OCI-LY1 (cell line): ENCODE results near the gene TBC1D30.

Experiments
- H2AFZ ChIP-seq: fragments of 200-600 bp; sonication (generic), shearing (Covaris generic); 2 replicates; pipeline ENCODE4 v1.6.0; 2014; ENCODE audit warnings: antibody characterized with exemption, mild to moderate bottlenecking, low read length
- H3F3A ChIP-seq: fragments of 200-600 bp; sonication (generic), shearing (Covaris generic); 2 replicates; pipeline ENCODE4 v1.6.0; 2014; ENCODE audit warnings: mild to moderate bottlenecking, antibody characterized with exemption, low read length, moderate library complexity; ENCODE audit not compliant: insufficient read depth
- H3K27ac ChIP-seq: fragments of 200-600 bp; sonication (generic); 2 replicates; pipeline ENCODE4 v1.5.1; 2014; ENCODE audit warnings: low read length, mixed run types, mild to moderate bottlenecking, low read depth; ENCODE audit not compliant: poor library complexity, severe bottlenecking
- H3K27me3 ChIP-seq: fragments of 200-600 bp; sonication (generic); 2 replicates; pipeline ENCODE4 v1.6.0; 2014; ENCODE audit warnings: antibody characterized with exemption, mild to moderate bottlenecking, low read length, moderate library complexity; ENCODE audit not compliant: insufficient read depth
- H3K36me3 ChIP-seq: fragments of 200-600 bp; sonication (generic); 2 replicates; pipeline ENCODE4 v1.6.1; 2014; ENCODE audit warnings: mild to moderate bottlenecking, antibody characterized with exemption, low read length, moderate library complexity, mixed read lengths; ENCODE audit not compliant: insufficient read depth
- H3K4me1 ChIP-seq: fragments of 200-600 bp; sonication (generic); 2 replicates; pipeline ENCODE4 v1.5.1; 2014; ENCODE audit warnings: mild to moderate bottlenecking, low read length, moderate library complexity; ENCODE audit not compliant: insufficient read depth, severe bottlenecking
- H3K4me2 ChIP-seq: fragments of 200-600 bp; sonication (generic), shearing (Covaris generic); 2 replicates; pipeline ENCODE4 v1.6.1; 2014; ENCODE audit warnings: low read length
- H3K4me3 ChIP-seq: fragments of 200-600 bp; sonication (generic); 2 replicates; pipeline ENCODE4 v1.5.1; 2014; ENCODE audit warnings: low read length, low read depth, mild to moderate bottlenecking, mixed read lengths; ENCODE audit not compliant: poor library complexity, severe bottlenecking
- H3K79me2 ChIP-seq: fragments of 200-600 bp; shearing (Covaris generic); 2 replicates; pipeline ENCODE4 v1.6.1; 2016; ENCODE audit warnings: mixed run types, low read length, mixed read lengths; ENCODE audit not compliant: insufficient read depth
- H3K9ac ChIP-seq: fragments of 200-600 bp; sonication (generic), shearing (Covaris generic); 2 replicates; pipeline ENCODE4 v1.6.1; 2014; ENCODE audit warnings: mild to moderate bottlenecking, low read length, mixed read lengths
- H3K9me2 ChIP-seq: fragments of 200-600 bp; sonication (generic), shearing (Covaris generic); 2 replicates; pipeline ENCODE4 v1.6.1; 2014; ENCODE audit warnings: low read depth, mild to moderate bottlenecking, low read length, mixed read lengths
- H3K9me3 ChIP-seq: fragments of 200-600 bp; shearing (Covaris generic); 2 replicates; pipeline ENCODE4 v1.6.1; 2014; ENCODE audit warnings: low read length, mixed read lengths
- H4K20me1 ChIP-seq: fragments of 200-600 bp; sonication (generic), shearing (Covaris generic); 2 replicates; pipeline ENCODE4 v1.6.0; 2016; ENCODE audit warnings: mild to moderate bottlenecking, low read length; ENCODE audit not compliant: insufficient read depth
- EZH2 ChIP-seq: fragments of 200-600 bp; sonication (generic), shearing (Covaris generic); IDR thresholded peaks from 2 replicates; pipeline ENCODE4 v1.8.0; 2017; ENCODE audit warnings: borderline replicate concordance, mixed run types, mild to moderate bottlenecking, antibody characterized with exemption, low read length, moderate library complexity, mixed read lengths
- TF ChIP-seq, protein P1 (sequence below): fragments of 200-600 bp; sonication (generic), shearing (Covaris generic); IDR thresholded peaks from 2 replicates; pipeline ENCODE4 v1.5.1; 2017; ENCODE audit warnings: mild to moderate bottlenecking, antibody characterized with exemption, low read length, moderate library complexity, mixed read lengths

The TBC1D30 gene

DNA sequence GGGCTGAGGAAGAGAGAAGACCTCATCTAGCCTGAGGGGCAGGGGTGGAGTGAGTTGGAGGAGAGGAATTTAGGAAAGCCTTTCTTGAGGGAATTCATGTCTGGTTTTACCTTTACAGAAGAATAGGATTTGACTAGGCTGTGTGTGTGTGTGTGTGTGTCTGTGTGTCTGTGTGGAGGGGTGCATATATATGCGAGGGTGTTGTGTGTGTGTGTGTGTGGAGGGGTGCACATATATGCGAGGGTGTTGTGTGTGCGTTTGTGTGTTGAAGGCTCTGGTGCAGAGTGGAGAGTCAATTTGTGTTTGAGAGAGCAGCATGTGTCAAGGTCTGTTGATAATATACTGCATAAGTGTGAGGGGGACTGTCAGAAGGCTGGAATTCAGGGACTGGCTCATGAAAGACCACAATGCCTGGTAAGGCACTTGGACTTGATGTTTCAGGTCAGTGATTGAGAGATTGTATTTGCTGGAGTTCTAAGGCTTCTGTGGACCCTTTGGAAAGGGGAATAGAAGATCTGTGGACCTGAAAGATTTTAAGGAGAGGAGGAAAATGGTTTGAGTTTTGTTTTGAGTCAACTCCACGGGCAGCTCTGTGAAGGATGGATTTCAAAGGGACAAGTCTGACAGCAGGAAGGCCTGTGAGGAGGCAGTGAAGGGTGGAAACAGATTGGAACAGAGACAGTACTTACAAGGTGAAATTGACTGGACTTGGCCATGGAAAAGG is 34.6 kb downstream of the TBC1D30 start:
- Histone ChIP-seq H3F3A (no peaks in the 10 kb centered on the region), H4K20me1 (no peaks in the 10 kb centered on the region), H2AFZ (no peak overlapping the region), H3K4me2 (no peak overlapping the region), H3K36me3 (no peaks in the 10 kb centered on the region), H3K9me3 (no peaks in the 10 kb centered on the region), H3K4me1 (no peaks in the 10 kb centered on the region), H3K27ac (no peak overlapping the region), H3K27me3 (no peaks in the 10 kb centered on the region), H3K4me3 (no peak overlapping the region), H3K9me2 (no peaks in the 10 kb centered on the region), H3K9ac (no peak overlapping the region), H3K79me2 (no peaks in the 10 kb centered on the region)
- TF ChIP-seq, protein P1, sequence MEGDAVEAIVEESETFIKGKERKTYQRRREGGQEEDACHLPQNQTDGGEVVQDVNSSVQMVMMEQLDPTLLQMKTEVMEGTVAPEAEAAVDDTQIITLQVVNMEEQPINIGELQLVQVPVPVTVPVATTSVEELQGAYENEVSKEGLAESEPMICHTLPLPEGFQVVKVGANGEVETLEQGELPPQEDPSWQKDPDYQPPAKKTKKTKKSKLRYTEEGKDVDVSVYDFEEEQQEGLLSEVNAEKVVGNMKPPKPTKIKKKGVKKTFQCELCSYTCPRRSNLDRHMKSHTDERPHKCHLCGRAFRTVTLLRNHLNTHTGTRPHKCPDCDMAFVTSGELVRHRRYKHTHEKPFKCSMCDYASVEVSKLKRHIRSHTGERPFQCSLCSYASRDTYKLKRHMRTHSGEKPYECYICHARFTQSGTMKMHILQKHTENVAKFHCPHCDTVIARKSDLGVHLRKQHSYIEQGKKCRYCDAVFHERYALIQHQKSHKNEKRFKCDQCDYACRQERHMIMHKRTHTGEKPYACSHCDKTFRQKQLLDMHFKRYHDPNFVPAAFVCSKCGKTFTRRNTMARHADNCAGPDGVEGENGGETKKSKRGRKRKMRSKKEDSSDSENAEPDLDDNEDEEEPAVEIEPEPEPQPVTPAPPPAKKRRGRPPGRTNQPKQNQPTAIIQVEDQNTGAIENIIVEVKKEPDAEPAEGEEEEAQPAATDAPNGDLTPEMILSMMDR, result no peak
- TF ChIP-seq EZH2, result no peak

DNA sequence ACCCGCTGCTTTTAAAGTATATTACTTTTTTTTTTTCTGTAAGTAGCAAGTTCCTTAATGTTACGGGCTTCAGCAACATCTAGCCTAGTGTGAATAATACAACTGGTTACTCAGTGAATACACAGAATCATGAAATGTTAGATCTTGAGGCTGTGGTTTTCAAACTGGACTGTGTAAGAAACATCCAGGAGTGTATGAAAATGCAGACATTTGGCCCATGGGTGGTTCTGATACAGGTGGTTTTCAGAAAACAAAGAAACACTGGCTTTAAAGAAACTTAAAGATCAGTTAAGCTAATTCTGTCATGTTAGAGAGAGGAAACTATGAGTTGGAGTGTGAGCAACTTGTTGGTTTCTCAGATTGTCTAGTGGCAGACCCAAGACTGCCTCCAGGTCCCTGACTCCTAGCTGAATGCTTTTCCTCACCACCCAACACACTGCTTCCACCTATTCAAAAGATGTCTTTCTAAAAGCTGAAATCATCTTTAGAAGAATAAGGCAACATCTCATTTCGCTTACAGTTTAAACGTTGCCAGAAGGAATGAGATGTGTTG is 36.1 kb downstream of the TBC1D30 start:
- H3K27ac ChIP-seq, result no peak overlapping the region
- H3K4me2 ChIP-seq, result no peak overlapping the region

DNA sequence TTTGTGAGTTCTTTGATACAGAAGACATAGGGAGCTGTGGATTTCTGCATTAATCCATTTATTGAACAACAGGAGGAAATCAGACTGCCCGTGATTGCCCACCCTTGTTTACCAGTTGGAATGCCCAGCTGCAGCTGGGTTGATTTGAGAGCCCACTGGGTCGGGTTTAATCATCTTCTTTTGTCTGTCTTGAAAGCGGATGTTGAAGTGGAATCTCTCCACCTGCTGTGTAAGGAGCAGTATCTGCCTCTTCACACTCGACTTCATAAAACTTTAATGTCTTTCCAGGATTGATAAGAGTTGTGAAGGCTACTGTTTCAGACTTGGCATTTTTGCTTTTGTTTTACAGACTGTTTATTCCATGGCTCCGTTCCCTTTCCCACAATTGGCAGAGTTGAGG is 39.9 kb downstream of the TBC1D30 start:
- no peaks in the 10 kb centered on the region for H3K36me3 ChIP-seq
- no peaks in the 10 kb centered on the region for H3K4me1 ChIP-seq
- no peak for TF ChIP-seq EZH2
- no peaks in the 10 kb centered on the region for H3K9me3 ChIP-seq
- H3K9ac ChIP-seq, result no peak overlapping the region
- no peak overlapping the region for H3K4me2 ChIP-seq
- H3K27ac ChIP-seq, result no peak overlapping the region
- H3F3A ChIP-seq, result no peaks in the 10 kb centered on the region
- H4K20me1 ChIP-seq, result no peaks in the 10 kb centered on the region
- no peaks in the 10 kb centered on the region for H3K79me2 ChIP-seq
- H3K4me3 ChIP-seq, result no peak overlapping the region
- no peak overlapping the region for H2AFZ ChIP-seq
- no peaks in the 10 kb centered on the region for H3K27me3 ChIP-seq
- no peaks in the 10 kb centered on the region for H3K9me2 ChIP-seq

More for the DNA sequence above, 36.1 kb downstream of the TBC1D30 start:
- no peaks in the 10 kb centered on the region for H3K4me1 ChIP-seq
- no peaks in the 10 kb centered on the region for H4K20me1 ChIP-seq
- H3K9me3 ChIP-seq, result no peaks in the 10 kb centered on the region
- H3K36me3 ChIP-seq, result no peaks in the 10 kb centered on the region
- TF ChIP-seq, protein P1, result no peak
- no peak for TF ChIP-seq EZH2
- H3F3A ChIP-seq, result no peaks in the 10 kb centered on the region
- H3K79me2 ChIP-seq, result no peaks in the 10 kb centered on the region
- no peaks in the 10 kb centered on the region for H3K27me3 ChIP-seq
- H3K9ac ChIP-seq, result no peak overlapping the region
- no peak overlapping the region for H2AFZ ChIP-seq
- H3K4me3 ChIP-seq, result no peak overlapping the region
- no peaks in the 10 kb centered on the region for H3K9me2 ChIP-seq

DNA sequence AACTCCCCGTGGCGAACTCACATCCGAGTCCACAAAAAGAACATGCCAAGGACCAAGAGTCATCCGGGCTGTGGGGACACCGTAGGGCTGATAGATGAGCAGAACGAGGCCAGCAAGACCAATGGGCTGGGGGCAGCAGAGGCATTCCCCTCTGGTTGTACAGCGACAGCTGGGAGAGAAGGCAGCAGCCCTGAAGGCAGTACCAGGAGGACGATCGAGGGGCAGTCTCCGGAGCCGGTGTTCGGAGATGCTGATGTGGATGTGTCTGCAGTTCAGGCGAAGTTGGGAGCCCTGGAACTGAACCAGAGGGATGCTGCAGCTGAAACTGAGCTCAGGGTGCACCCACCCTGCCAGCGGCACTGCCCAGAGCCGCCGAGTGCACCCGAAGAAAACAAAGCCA is 50.7 kb downstream of the TBC1D30 start:
- Histone ChIP-seq H3K79me2 (no peaks in the 10 kb centered on the region), H3K27me3 (no peaks in the 10 kb centered on the region), H3K4me2 (no peak overlapping the region), H3K9me3 (no peaks in the 10 kb centered on the region), H4K20me1 (no peaks in the 10 kb centered on the region), H3K36me3 (no peaks in the 10 kb centered on the region), H3K4me3 (no peak overlapping the region), H3K9me2 (no peaks in the 10 kb centered on the region), H3K4me1 (no peaks in the 10 kb centered on the region), H3K9ac (no peak overlapping the region), H3F3A (no peaks in the 10 kb centered on the region), H3K27ac (no peak overlapping the region), H2AFZ (no peak overlapping the region)
- TF ChIP-seq, protein P1, result no peak
- TF ChIP-seq EZH2, result no peak
